ENCODE data around the gene MAGIX. TPM values are rescaled to one million over a fixed set of nuclear protein-coding genes. Genes with fewer than 3 reads are reported as not detected.

MAGIX gene
- total and polyA plus RNA-seq, 2 experiments from 2014 or later = 0.66 to 0.83 TPM

DNA sequence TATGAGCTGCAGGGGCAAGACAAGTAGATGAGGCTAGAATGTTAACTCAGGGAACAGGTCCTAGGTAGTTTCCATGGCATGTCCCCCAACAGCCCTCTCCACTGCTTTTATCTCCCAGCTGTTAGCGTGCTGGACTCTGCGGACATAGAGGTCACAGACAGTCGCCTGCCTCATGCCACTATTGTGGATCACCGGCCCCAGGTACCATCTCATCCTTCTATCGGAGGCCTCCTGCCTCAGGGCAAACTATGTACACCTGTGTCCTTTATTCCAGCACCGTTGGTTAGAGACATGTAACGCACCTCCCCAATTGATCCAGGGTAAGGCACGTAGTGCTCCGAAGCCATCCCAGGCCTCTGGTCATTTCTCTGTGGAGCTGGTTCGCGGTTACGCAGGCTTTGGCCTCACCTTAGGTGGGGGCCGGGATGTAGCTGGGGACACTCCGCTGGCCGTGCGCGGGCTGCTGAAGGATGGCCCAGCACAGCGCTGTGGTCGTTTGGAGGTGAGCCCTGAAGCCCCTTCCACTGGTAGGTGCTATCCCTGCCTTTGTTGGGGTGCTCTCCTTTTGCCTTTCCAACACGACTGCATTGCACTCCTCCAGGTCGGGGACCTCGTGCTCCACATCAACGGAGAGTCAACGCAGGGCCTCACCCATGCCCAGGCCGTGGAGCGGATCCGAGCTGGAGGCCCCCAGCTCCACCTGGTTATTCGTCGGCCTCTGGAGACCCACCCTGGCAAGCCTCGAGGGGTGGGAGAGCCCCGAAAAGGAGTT lies 2.2 kb downstream of the MAGIX start:
- H3K36me3 Mint-ChIP-seq (ENCODE audit: low read depth) = no peaks in the 10 kb centered on the region
- Histone ChIP-seq H3K4me3 (no peak overlapping the region; the same call in 1 of the 2 replicates), H3F3A (replicated peaks; ENCODE audit: low read depth) (no peaks in the 10 kb centered on the region), H3K4me2 (peak overlapping the region; percentile 73; the same call in 1 of the 2 replicates), H3K9me2 (ENCODE audit: insufficient read depth) (no peaks in the 10 kb centered on the region), H3K36me3 (ENCODE audit: insufficient read depth) (no peaks in the 10 kb centered on the region), H4K20me1 (replicated peaks; ENCODE audit: insufficient read depth) (no peaks in the 10 kb centered on the region), H2AFZ (no peak overlapping the region), H3K79me2 (replicated peaks; ENCODE audit: insufficient read depth) (no peaks in the 10 kb centered on the region), H3K27ac (ENCODE audit: low read depth) (no peak overlapping the region), H3K27me3 (ENCODE audit: insufficient read depth) (peaks cover 60% of the 10 kb centered on the region), H3K4me1 (ENCODE audit: insufficient read depth) (no peaks in the 10 kb centered on the region; the same call in 1 of the 2 replicates)
- ATAC-seq (no peak), DNase-seq (ENCODE audit: low spot score) (no peak)
- peak overlapping the region; percentile 78 for H3K4me3 Mint-ChIP-seq
- no peaks in the 10 kb centered on the region; the same call in 2 of the 3 replicates for H3K9me3 Mint-ChIP-seq
- peaks cover 15% of the 10 kb centered on the region for H3K4me1 Mint-ChIP-seq
- TF ChIP-seq STAT1 (IDR thresholded peaks at IDR 0.05; ENCODE audit: unreplicated experiment) (no peak), ETS1 (IDR thresholded peaks at IDR 0.05) (no peak), CTCF (conservative IDR thresholded peaks at IDR 0.05; ENCODE audit: low read depth in 2 of 2) (no peak), ZNF331 (CRISPR knock-in tag; IDR thresholded peaks at IDR 0.05; ENCODE audit: low read depth) (no peak), EZH2phosphoT487 (IDR thresholded peaks at IDR 0.05; ENCODE audit: unreplicated experiment) (no peak), NANOG (IDR thresholded peaks at IDR 0.05; ENCODE audit: borderline replicate concordance) (no peak), ZNF114 (CRISPR knock-in tag; IDR thresholded peaks at IDR 0.05) (no peak), JUNB (IDR thresholded peaks at IDR 0.05; ENCODE audit: unreplicated experiment) (no peak), EZH2 (IDR thresholded peaks at IDR 0.05; ENCODE audit: low read depth, unreplicated experiment) (no peak), CREB1 (CRISPR knock-in tag; IDR thresholded peaks at IDR 0.05; ENCODE audit: low read depth) (no peak), POLR2AphosphoS5 (IDR thresholded peaks at IDR 0.05; ENCODE audit: low read depth) (no peak)
- TF ChIP-seq, protein P1, sequence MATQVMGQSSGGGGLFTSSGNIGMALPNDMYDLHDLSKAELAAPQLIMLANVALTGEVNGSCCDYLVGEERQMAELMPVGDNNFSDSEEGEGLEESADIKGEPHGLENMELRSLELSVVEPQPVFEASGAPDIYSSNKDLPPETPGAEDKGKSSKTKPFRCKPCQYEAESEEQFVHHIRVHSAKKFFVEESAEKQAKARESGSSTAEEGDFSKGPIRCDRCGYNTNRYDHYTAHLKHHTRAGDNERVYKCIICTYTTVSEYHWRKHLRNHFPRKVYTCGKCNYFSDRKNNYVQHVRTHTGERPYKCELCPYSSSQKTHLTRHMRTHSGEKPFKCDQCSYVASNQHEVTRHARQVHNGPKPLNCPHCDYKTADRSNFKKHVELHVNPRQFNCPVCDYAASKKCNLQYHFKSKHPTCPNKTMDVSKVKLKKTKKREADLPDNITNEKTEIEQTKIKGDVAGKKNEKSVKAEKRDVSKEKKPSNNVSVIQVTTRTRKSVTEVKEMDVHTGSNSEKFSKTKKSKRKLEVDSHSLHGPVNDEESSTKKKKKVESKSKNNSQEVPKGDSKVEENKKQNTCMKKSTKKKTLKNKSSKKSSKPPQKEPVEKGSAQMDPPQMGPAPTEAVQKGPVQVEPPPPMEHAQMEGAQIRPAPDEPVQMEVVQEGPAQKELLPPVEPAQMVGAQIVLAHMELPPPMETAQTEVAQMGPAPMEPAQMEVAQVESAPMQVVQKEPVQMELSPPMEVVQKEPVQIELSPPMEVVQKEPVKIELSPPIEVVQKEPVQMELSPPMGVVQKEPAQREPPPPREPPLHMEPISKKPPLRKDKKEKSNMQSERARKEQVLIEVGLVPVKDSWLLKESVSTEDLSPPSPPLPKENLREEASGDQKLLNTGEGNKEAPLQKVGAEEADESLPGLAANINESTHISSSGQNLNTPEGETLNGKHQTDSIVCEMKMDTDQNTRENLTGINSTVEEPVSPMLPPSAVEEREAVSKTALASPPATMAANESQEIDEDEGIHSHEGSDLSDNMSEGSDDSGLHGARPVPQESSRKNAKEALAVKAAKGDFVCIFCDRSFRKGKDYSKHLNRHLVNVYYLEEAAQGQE (IDR thresholded peaks at IDR 0.05; ENCODE audit: unreplicated experiment) = no peak
- TF ChIP-seq, protein P2, sequence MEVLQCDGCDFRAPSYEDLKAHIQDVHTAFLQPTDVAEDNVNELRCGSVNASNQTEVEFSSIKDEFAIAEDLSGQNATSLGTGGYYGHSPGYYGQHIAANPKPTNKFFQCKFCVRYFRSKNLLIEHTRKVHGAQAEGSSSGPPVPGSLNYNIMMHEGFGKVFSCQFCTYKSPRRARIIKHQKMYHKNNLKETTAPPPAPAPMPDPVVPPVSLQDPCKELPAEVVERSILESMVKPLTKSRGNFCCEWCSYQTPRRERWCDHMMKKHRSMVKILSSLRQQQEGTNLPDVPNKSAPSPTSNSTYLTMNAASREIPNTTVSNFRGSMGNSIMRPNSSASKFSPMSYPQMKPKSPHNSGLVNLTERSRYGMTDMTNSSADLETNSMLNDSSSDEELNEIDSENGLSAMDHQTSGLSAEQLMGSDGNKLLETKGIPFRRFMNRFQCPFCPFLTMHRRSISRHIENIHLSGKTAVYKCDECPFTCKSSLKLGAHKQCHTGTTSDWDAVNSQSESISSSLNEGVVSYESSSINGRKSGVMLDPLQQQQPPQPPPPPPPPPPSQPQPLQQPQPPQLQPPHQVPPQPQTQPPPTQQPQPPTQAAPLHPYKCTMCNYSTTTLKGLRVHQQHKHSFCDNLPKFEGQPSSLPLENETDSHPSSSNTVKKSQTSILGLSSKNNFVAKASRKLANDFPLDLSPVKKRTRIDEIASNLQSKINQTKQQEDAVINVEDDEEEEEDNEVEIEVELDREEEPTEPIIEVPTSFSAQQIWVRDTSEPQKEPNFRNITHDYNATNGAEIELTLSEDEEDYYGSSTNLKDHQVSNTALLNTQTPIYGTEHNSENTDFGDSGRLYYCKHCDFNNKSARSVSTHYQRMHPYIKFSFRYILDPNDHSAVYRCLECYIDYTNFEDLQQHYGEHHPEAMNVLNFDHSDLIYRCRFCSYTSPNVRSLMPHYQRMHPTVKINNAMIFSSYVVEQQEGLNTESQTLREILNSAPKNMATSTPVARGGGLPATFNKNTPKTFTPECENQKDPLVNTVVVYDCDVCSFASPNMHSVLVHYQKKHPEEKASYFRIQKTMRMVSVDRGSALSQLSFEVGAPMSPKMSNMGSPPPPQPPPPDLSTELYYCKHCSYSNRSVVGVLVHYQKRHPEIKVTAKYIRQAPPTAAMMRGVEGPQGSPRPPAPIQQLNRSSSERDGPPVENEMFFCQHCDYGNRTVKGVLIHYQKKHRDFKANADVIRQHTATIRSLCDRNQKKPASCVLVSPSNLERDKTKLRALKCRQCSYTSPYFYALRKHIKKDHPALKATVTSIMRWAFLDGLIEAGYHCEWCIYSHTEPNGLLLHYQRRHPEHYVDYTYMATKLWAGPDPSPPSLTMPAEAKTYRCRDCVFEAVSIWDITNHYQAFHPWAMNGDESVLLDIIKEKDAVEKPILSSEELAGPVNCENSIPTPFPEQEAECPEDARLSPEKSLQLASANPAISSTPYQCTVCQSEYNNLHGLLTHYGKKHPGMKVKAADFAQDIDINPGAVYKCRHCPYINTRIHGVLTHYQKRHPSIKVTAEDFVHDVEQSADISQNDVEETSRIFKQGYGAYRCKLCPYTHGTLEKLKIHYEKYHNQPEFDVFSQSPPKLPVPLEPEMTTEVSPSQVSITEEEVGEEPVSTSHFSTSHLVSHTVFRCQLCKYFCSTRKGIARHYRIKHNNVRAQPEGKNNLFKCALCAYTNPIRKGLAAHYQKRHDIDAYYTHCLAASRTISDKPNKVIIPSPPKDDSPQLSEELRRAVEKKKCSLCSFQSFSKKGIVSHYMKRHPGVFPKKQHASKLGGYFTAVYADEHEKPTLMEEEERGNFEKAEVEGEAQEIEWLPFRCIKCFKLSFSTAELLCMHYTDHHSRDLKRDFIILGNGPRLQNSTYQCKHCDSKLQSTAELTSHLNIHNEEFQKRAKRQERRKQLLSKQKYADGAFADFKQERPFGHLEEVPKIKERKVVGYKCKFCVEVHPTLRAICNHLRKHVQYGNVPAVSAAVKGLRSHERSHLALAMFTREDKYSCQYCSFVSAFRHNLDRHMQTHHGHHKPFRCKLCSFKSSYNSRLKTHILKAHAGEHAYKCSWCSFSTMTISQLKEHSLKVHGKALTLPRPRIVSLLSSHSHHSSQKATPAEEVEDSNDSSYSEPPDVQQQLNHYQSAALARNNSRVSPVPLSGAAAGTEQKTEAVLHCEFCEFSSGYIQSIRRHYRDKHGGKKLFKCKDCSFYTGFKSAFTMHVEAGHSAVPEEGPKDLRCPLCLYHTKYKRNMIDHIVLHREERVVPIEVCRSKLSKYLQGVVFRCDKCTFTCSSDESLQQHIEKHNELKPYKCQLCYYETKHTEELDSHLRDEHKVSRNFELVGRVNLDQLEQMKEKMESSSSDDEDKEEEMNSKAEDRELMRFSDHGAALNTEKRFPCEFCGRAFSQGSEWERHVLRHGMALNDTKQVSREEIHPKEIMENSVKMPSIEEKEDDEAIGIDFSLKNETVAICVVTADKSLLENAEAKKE (CRISPR knock-in tag; IDR thresholded peaks at IDR 0.05) = no peak
- H3K27ac Mint-ChIP-seq = no peak overlapping the region
- H3K27me3 Mint-ChIP-seq (ENCODE audit: insufficient read depth, low read depth, poor library complexity) = peaks cover 25% of the 10 kb centered on the region
